Subcutaneous adipose tissue (tissue), 4 donors: Measurements from ENCODE around the gene DQX1. TPM values are rescaled to one million over a fixed set of nuclear protein-coding genes. Genes with fewer than 3 reads are reported as not detected.

ENCODE experiments used
- total RNA-seq, 4 donors: library from RNA; depleted of rRNA; stranded (reverse); fragments of >200 nt; gene quantifications; one replicate each; pipeline ENCODE4 v1.1.0, GENCODE V29; 2016
- TF ChIP-seq, protein P1 (sequence below): fragments of 450-650 bp; IDR thresholded peaks from one replicate; pipeline ENCODE4 v1.5.1; 2016; ENCODE audit warnings: low read depth, mild to moderate bottlenecking, control low read depth, antibody characterized with exemption, moderate library complexity

Gene DQX1
- total RNA-seq, 4 donors from 2014 or later: not detected

DNA sequence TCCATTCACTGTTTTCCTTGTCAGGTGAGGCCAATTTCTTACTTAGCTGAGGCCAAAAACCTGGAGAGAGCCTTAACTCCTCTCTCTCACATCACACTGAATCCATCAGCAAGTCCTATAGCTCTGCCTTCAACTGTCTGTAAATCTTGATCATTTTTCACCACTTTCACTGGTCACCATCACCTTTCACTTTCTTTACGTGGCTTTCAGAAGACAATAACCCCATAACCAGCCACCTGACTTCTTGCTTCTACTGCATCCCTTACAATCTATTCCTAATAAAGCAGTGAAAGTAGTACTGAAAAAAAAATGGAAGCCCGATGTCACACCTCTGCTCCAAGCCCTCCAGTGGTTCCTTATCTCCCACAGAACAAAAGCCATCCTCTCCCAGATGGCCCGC lies 20.0 kb upstream of the DQX1 start:
- TF ChIP-seq, protein P1, sequence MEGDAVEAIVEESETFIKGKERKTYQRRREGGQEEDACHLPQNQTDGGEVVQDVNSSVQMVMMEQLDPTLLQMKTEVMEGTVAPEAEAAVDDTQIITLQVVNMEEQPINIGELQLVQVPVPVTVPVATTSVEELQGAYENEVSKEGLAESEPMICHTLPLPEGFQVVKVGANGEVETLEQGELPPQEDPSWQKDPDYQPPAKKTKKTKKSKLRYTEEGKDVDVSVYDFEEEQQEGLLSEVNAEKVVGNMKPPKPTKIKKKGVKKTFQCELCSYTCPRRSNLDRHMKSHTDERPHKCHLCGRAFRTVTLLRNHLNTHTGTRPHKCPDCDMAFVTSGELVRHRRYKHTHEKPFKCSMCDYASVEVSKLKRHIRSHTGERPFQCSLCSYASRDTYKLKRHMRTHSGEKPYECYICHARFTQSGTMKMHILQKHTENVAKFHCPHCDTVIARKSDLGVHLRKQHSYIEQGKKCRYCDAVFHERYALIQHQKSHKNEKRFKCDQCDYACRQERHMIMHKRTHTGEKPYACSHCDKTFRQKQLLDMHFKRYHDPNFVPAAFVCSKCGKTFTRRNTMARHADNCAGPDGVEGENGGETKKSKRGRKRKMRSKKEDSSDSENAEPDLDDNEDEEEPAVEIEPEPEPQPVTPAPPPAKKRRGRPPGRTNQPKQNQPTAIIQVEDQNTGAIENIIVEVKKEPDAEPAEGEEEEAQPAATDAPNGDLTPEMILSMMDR: no peak

DNA sequence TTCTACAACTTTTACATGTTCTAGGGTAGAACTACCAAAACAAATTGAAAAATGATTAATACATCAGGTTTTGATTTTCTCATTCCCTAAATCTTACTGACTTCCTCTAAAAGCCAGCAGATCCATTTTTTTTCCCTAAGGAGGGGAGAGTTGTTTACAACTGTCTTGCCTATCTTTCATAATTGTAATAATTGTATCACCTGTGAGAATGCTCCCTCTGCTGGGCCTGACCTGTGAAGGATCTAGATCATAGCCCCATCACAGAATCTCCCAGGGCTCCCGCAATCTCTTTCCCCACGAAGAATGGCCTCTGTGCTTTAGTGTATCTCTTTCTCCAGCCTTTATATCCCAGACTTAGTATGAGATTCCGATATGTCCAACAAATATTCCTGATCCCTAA lies 18.6 kb upstream of the DQX1 start:
- TF ChIP-seq, protein P1: no peak

DNA sequence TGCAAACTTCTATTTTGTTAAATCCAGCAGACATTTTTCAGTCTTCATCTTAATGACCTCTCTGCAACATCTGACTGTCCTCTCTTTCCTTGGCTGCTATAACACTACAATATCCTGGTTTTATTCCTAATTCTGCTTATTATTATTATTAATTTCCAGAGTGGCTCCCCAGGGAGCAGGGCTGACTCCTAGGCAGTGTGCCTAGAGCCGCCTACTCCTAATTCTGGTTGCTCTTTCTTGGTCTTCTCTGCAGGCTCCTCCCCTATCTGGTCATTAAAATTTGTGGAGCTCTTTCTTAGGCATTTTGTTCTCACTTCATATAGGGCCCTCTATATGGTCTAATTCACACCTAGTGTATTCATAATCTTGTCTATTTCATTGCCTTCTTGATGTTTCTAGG lies 16.9 kb upstream of the DQX1 start:
- TF ChIP-seq, protein P1: no peak

DNA sequence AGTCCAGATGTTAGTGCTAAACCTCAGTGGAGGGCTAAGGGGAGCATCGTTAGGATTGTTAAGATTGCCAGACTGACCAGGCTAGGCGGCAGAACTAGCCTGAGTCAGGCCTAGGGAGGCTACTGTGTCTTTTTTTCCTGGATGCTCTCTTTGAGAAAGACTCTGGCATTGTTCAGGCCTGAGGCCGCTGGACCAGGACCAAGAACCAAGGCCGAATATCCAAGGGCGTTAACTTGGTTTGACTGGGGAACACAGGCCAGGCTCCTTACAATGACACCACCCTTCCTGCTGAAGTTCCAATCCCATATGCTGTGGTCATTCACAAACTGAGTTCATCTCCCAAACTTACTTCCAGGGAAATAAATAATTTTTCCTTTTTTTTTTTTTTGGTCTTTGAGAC lies 14.3 kb upstream of the DQX1 start:
- TF ChIP-seq, protein P1: no peak

DNA sequence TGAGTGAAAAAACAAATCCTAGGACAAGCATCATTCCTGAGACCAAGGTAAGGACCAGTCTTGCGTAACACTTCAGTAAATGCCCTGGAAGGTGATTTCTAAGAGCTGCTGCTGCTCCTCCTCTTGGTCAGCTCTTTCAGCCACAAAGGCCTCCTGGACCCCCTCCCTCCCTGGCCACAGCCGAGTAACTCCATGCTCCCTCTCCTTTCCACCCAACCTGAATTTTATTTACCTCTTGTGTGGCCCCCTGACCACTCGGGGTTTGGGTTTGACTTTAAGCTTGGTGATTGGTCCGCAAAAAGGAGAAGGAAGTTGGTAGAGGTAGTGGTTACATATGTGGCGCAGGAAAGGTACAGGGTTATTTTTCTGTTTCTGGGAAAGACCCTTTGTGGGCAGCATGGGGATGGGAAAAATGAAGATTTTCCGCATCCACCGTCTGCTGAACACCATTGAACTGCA lies 12.9 kb upstream of the DQX1 start:
- TF ChIP-seq, protein P1: no peak

DNA sequence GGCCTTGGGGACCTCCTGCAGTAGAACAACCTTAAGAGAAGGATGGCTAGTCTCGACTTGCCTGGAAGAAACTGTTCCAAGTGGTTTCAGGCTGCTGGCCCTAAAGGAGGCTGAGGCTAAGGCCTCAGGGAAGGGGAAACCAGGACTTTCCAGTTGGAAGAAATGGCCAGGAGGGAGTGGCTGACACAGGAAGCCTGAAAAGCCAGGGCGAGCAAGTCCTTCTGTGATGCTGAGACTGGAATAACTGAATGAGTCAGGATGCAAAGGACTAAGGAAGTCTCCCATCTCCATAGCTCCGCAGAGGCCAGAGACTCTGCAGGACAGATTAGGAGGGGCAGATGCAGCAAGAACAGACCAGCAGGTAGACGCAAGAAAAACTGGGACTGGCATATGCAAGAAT lies 11.1 kb upstream of the DQX1 start:
- TF ChIP-seq, protein P1: no peak

DNA sequence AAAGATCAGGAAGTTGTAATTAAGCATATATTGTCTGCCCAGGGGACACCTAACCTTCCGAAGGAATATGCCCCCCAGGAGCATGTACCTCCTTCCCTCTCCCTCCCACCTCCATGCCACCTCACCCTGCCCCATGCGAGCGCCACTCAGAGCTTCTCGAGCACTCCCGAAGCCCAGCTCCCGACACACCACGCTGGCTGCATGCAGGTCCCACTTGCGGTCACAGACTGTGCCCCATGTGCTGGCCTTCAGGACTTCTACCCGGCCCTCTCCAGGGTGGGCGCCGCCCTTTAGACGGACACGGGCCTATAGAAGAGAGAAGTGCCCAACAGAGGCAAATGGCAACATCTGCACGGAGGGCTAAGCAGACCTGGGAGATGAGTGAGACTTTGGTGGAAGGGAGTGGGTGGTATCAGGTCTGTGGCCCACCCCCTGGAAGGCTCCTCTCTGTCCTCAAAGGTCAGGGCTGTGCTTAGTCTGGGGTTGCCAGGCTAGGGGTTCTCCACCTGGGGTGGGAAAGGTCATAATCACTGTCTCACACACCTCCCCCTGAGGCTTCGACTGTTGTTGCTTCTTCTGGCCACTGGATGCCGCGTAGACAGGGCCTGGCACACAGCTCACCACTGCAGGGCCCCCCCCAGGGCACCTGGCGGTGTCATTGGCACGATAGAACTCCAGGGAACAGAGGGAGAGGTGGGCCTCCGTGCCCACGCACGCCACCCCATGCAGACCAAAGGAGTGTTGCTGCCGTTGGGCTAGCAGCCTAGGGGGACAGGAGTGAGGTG lies 10.3 kb upstream of the DQX1 start:
- TF ChIP-seq, protein P1: no peak
